HepG2 (cell line): Measurements from ENCODE around the gene HPRT1. TPM values are rescaled to one million over a fixed set of nuclear protein-coding genes. Genes with fewer than 3 reads are reported as not detected.
A peak's percentile ranks its signal among the peaks of the same experiment; 100 is the strongest.

Experiments used
- ATAC-seq: fragments of 200-7000 bp; cut with Tn5 transposase; 3 replicates; pipeline ENCODE4 v1.9.1; 2020; ENCODE audit warnings: mild to moderate bottlenecking, moderate library complexity
- BruUV-seq: library from RNA; stranded (reverse); fragments of 400-500 nt; replicated peaks from 2 replicates; lab custom pipeline; 2021; lab: Mats Ljungman, UMichigan
- CTCF ChIA-PET: fragments of 300-600 bp; formaldehyde crosslinking; extraction: SDS; loops from one replicate; lab custom pipeline; 2021; ENCODE audit warnings: low total read pairs, inconsistent platforms, low intra/inter-chr PET ratio; lab: Yijun Ruan, JAX
- POLR2A ChIA-PET: fragments of 350-600 bp; sonication (Branson Sonifier 250); formaldehyde crosslinking; loops from one replicate; lab custom pipeline; 2020; ENCODE audit warnings: antibody characterized with exemption, inconsistent platforms; lab: Yijun Ruan, JAX
- DNase-seq: peaks from one replicate; pipeline ENCODE4 v3.0.0-alpha.2; 2015; ENCODE audit warnings: low spot score
- FAIRE-seq: peaks from 3 replicates; lab custom pipeline; 2011; peaks lifted over from hg19 to GRCh38; lab: Jason Lieb, UNC
- H2AFZ ChIP-seq: one replicate; pipeline ENCODE4 v1.6.1; 2011; ENCODE audit warnings: low read length, inconsistent platforms
- H3K27ac ChIP-seq: fragments of 300-600 bp; 3 replicates; pipeline ENCODE4 v1.8.0; 2011; ENCODE audit warnings: mixed run types, mild to moderate bottlenecking, mixed read lengths, low read length, inconsistent platforms; ENCODE audit not compliant: insufficient read depth; ENCODE audit errors: extremely low read length
- H3K27me3 ChIP-seq, 2 experiments: fragments of 200-600 bp in 1 of 2; 2 replicates in 1 of 2; 3 replicates in 1 of 2; pipeline versions ENCODE4 v1.6.0 to v1.8.0; 2011; ENCODE audit warnings: low read length in 2 of 2, mild to moderate bottlenecking in 2 of 2, moderate library complexity in 2 of 2, inconsistent platforms in 1 of 2; ENCODE audit not compliant: insufficient read depth in 2 of 2, control insufficient read depth in 1 of 2
- H3K36me3 ChIP-seq, 2 experiments: fragments of 200-600 bp in 1 of 2; replicated peaks in 1 of 2; 2 replicates in 1 of 2; 3 replicates in 1 of 2; pipeline versions ENCODE4 v1.5.1 to v1.8.0; 2011; ENCODE audit warnings: low read length in 2 of 2, inconsistent platforms in 1 of 2; ENCODE audit not compliant: insufficient read depth in 2 of 2, control insufficient read depth in 1 of 2
- H3K4me1 ChIP-seq: 2 replicates; pipeline ENCODE4 v1.5.1; 2012; ENCODE audit warnings: low read length, inconsistent platforms; ENCODE audit not compliant: insufficient read depth
- H3K4me2 ChIP-seq: 2 replicates; pipeline ENCODE4 v1.6.0; 2011; ENCODE audit warnings: low read depth, low read length, inconsistent platforms
- H3K4me3 ChIP-seq, 3 experiments: fragments of 200-600 bp in 1 of 3; sonication (generic), shearing (Covaris generic) in 1 of 3; replicated peaks in 1 of 3; 2 replicates each; pipeline ENCODE4 v1.5.1; 2011 to 2016; ENCODE audit warnings: low read length in 3 of 3, inconsistent platforms in 2 of 3, low read depth in 2 of 3, mild to moderate bottlenecking in 2 of 3, control low read depth in 1 of 3, mixed read lengths in 1 of 3; ENCODE audit not compliant: insufficient read depth in 1 of 3
- H3K79me2 ChIP-seq: one replicate; pipeline ENCODE4 v1.6.1; 2011; ENCODE audit warnings: low read length, inconsistent platforms; ENCODE audit not compliant: insufficient read depth
- H3K9ac ChIP-seq: 2 replicates; pipeline ENCODE4 v1.6.0; 2011; ENCODE audit warnings: mild to moderate bottlenecking, low read depth, low read length, inconsistent platforms; ENCODE audit not compliant: insufficient read depth
- H3K9me3 ChIP-seq: 2 replicates; pipeline ENCODE4 v1.5.1; 2012; ENCODE audit warnings: mild to moderate bottlenecking, low read length
- H4K20me1 ChIP-seq: 2 replicates; pipeline ENCODE4 v1.6.0; 2011; ENCODE audit warnings: inconsistent platforms, mild to moderate bottlenecking, low read length, moderate library complexity; ENCODE audit not compliant: insufficient read depth
- ATF4 ChIP-seq, 2 experiments: fragments of 450-650 bp in 1 of 2; sonication (generic) in 1 of 2; formaldehyde crosslinking; IDR thresholded peaks; 2 replicates each; pipeline versions ENCODE4 v1.5.0 to v1.8.0; 2020 to 2022; ENCODE audit warnings: mild to moderate bottlenecking in 1 of 2, missing genetic modification reagents in 1 of 2
- GATA4 ChIP-seq: sonication (generic); IDR thresholded peaks from 2 replicates; pipeline ENCODE4 v1.6.1; 2016; ENCODE audit warnings: antibody characterized with exemption, low read depth, borderline replicate concordance
- KLF13 ChIP-seq: sonication (generic); formaldehyde crosslinking; IDR thresholded peaks from 2 replicates; pipeline ENCODE4 v1.4.0; 2020; ENCODE audit warnings: mild to moderate bottlenecking, missing genetic modification reagents
- USF2 ChIP-seq, 2 experiments: sonication (generic) in 1 of 2; formaldehyde crosslinking in 1 of 2; IDR thresholded peaks; 2 replicates each; pipeline versions ENCODE4 v1.5.1 to v1.6.1; 2011 to 2020; ENCODE audit warnings: borderline replicate concordance in 1 of 2, low read depth in 1 of 2, low read length in 1 of 2, mild to moderate bottlenecking in 1 of 2, missing genetic modification reagents in 1 of 2, moderate library complexity in 1 of 2
- ZNF207 ChIP-seq: fragments of 450-650 bp; IDR thresholded peaks from 2 replicates; pipeline ENCODE4 v1.6.1; 2016; ENCODE audit warnings: antibody characterized with exemption, borderline replicate concordance
- ZNF331 ChIP-seq: sonication (generic); formaldehyde crosslinking; IDR thresholded peaks from 2 replicates; pipeline ENCODE4 v1.4.0; 2020; ENCODE audit warnings: missing genetic modification reagents
- ZNF7 ChIP-seq: IDR thresholded peaks from 2 replicates; pipeline ENCODE4 v1.6.1; 2016; ENCODE audit warnings: missing biosample characterization, missing genetic modification reagents
- whole genome bisulfite sequencing: methylation state at CpG from one replicate; pipeline ENCODE4 v1.1.6; 2017; ENCODE audit warnings: low lambda C conversion rate; 5-methylcytosine and 5-hydroxymethylcytosine counted together
- in situ Hi-C: cut with HindIII; loops from 2 replicates; pipeline ENCODE4 v1.10.0; 2017; ENCODE audit warnings: low pct_unique_long_range_greater_than_20kb; ENCODE audit not compliant: extremely low pct_ligation_motif_present
- intact Hi-C: fragments of 100-400 bp; cut with micrococcal nuclease; formaldehyde crosslinking; loops from one replicate; pipeline ENCODE4 v1.10.0; 2022; ENCODE audit not compliant: unreplicated experiment
- polyA plus RNA-seq, 8 experiments: library from polyadenylated mRNA; depleted of rRNA in 3 of 8; stranded (reverse) in 7 of 8; unstranded in 1 of 8; fragments of >200 nt; fragmentation: Illumina TruSeq in 4 of 8; extraction: Trizol in 4 of 8; gene quantifications; 2 replicates each; pipeline versions ENCODE4 v1.2.1 to v1.2.3, GENCODE V29; 2011 to 2016; ENCODE audit warnings: low read depth in 4 of 8, missing spikeins in 1 of 8, mixed read lengths in 1 of 8; ENCODE audit not compliant: insufficient read depth in 1 of 8
- total RNA-seq, 5 experiments: library from RNA; depleted of rRNA; stranded (reverse); fragments of >200 nt; fragmentation: Illumina TruSeq; extraction: Trizol; gene quantifications; 2 replicates each; pipeline ENCODE4 v1.2.3, GENCODE V29; 2016; ENCODE audit warnings: low read depth in 1 of 5

Gene HPRT1
- total and polyA plus RNA-seq, 2 of the 13 experiments (the other 11 are each of a cell fraction or from before 2014, with no cell fraction given), result 4.6 to 25.2 TPM

- no peak for TF ChIP-seq USF2 (IDR thresholded peaks at IDR 0.05; ENCODE audit: low read depth, low read length)
- TF ChIP-seq USF2 (CRISPR knock-in tag; IDR thresholded peaks at IDR 0.05; ENCODE audit: borderline replicate concordance), result peak; percentile 3; the same call in 1 of the 2 replicates
- no peak for TF ChIP-seq ZNF207
- TF ChIP-seq, all 625 proteins: peak for 5
Observed at GRCh38 chrX:134537179-134537955, 77.4 kb downstream of the HPRT1 start (continued).

- POLR2A ChIA-PET, result no interaction called here
- in situ Hi-C loops, result no loop called here
- no peak for DNase-seq
- H3K79me2 ChIP-seq, result no peaks in the 10 kb centered on the region
- peaks cover 23% of the 10 kb centered on the region for H3K4me1 ChIP-seq
- H3K4me2 ChIP-seq, result no peak overlapping the region
- no peak overlapping the region for H3K4me3 ChIP-seq
- BruUV-seq, result no TSS peak
- intact Hi-C loops, result no loop called here
- no peak overlapping the region for H2AFZ ChIP-seq
- no peak overlapping the region for H3K27ac ChIP-seq
- H4K20me1 ChIP-seq, result no peaks in the 10 kb centered on the region
- 30% methylated on average over 4 of the region's 5 CpGs for WGBS
- no peaks in the 10 kb centered on the region for H3K9me3 ChIP-seq
- CTCF ChIA-PET, result no interaction called here
- TF ChIP-seq GATA4, result no peak
- TF ChIP-seq KLF13, result no peak
- no peak for TF ChIP-seq ZNF331
- TF ChIP-seq ZNF7 (CRISPR knock-in tag), result no peak
- no peak for TF ChIP-seq ATF4 (CRISPR knock-in tag; IDR thresholded peaks at IDR 0.05)
- TF ChIP-seq, all 625 proteins: peak for 0
- ATAC-seq (peak; percentile 56; the same call in 2 of the 3 replicates), FAIRE-seq (no peak)
- no peak overlapping the region for H3K9ac ChIP-seq
- no peaks in the 10 kb centered on the region for H3K27me3 ChIP-seq
- no peaks in the 10 kb centered on the region for H3K36me3 ChIP-seq
Observed at GRCh38 chrX:134538316-134538715, 78.4 kb downstream of the HPRT1 start.
